ENCODE data around the gene SLC7A14. TPM values are rescaled to one million over a fixed set of nuclear protein-coding genes. Genes with fewer than 3 reads are reported as not detected.

Gene SLC7A14
- total and polyA plus RNA-seq, 2 donors (not counting 1 experiment from before 2014, with no cell fraction given) = not detected

GRCh38 chr3:170593634-170594033 is 7.8 kb upstream of the SLC7A14 start:
- H3K4me3 ChIP-seq (ENCODE audit: control extremely low read depth in 1 of 5, extremely low read depth in 1 of 5, insufficient read depth in 1 of 5, low read depth in 2 of 5, low read length in 4 of 5) = no peak overlapping the region
- no peaks in the 10 kb centered on the region for H3K9me3 ChIP-seq (ENCODE audit: control extremely low read depth in 1 of 3, control insufficient read depth in 2 of 3, insufficient read depth in 1 of 3, low read length in 2 of 3)
- 69% methylated on average over 1 of the region's 1 CpG for WGBS (ENCODE audit: insufficient coverage)
- intact Hi-C loops (cut with micrococcal nuclease) = no loop called here
- TF ChIP-seq EZH2 (IDR thresholded peaks at IDR 0.05; ENCODE audit: borderline replicate concordance, insufficient read depth, low read depth, low read length, poor library complexity, severe bottlenecking) (no peak), CTCF (IDR thresholded peaks at IDR 0.05) (no peak)
- Mint-ChIP-seq H3K27ac (no peak overlapping the region), H3K4me1 (no peaks in the 10 kb centered on the region), H3K9me3 (ENCODE audit: insufficient read depth) (no peaks in the 10 kb centered on the region), H3K4me3 (no peak overlapping the region), H3K27me3 (peaks cover 54% of the 10 kb centered on the region)
- H4K20me1 ChIP-seq (ENCODE audit: control insufficient read depth, insufficient read depth, low read length, poor library complexity, severe bottlenecking) = no peaks in the 10 kb centered on the region
- DNase-seq (no peak), ATAC-seq (ENCODE audit: low read depth) (no peak)
- H3K36me3 ChIP-seq (replicated peaks in 1 of 2; ENCODE audit: control extremely low read depth in 1 of 2, control insufficient read depth in 1 of 2, extremely low read depth in 1 of 2, insufficient read depth in 2 of 2, low read length in 1 of 2) = no peaks in the 10 kb centered on the region
- no peak overlapping the region for H3K4me2 ChIP-seq (replicated peaks; ENCODE audit: low read depth, low read length, poor library complexity, severe bottlenecking)
- ChIA-PET CTCF (no interaction called here), POLR2A (no interaction called here)
- no peak overlapping the region for H3K9ac ChIP-seq (ENCODE audit: low read length)
- H3K4me1 ChIP-seq (ENCODE audit: control insufficient read depth in 2 of 2, insufficient read depth in 2 of 2, low read length in 2 of 2) = no peaks in the 10 kb centered on the region
- no peak overlapping the region for H3K27ac ChIP-seq (ENCODE audit: low read length in 2 of 2)
- no peak overlapping the region for H2AFZ ChIP-seq (ENCODE audit: insufficient read depth, low read depth, low read length, poor library complexity, severe bottlenecking)
- peaks cover 0 to 3% (median 0%) of the 10 kb centered on the region in 4 experiments for H3K27me3 ChIP-seq (replicated peaks in 1 of 4; ENCODE audit: control extremely low read depth in 1 of 4, control insufficient read depth in 3 of 4, insufficient read depth in 4 of 4, low read length in 3 of 4)
- no peaks in the 10 kb centered on the region for H3K79me2 ChIP-seq (ENCODE audit: control insufficient read depth, insufficient read depth, low read length)

- 83% methylated on average over 1 of the region's 2 CpGs for WGBS (ENCODE audit: insufficient coverage)
- H3K27ac ChIP-seq (ENCODE audit: low read length in 2 of 2) = no peak overlapping the region
- Mint-ChIP-seq H3K4me3 (no peak overlapping the region), H3K9me3 (ENCODE audit: insufficient read depth) (no peaks in the 10 kb centered on the region), H3K27ac (no peak overlapping the region), H3K4me1 (no peaks in the 10 kb centered on the region), H3K27me3 (peaks cover 43% of the 10 kb centered on the region)
- intact Hi-C loops (cut with micrococcal nuclease) = no loop called here
- no peak overlapping the region for H2AFZ ChIP-seq (ENCODE audit: insufficient read depth, low read depth, low read length, poor library complexity, severe bottlenecking)
- POLR2A ChIA-PET = no interaction called here
- no peak overlapping the region for H3K4me3 ChIP-seq (ENCODE audit: control extremely low read depth in 1 of 5, extremely low read depth in 1 of 5, insufficient read depth in 1 of 5, low read depth in 2 of 5, low read length in 4 of 5)
- TF ChIP-seq CTCF (IDR thresholded peaks at IDR 0.05) (no peak), EZH2 (IDR thresholded peaks at IDR 0.05; ENCODE audit: borderline replicate concordance, insufficient read depth, low read depth, low read length, poor library complexity, severe bottlenecking) (no peak)
- no peaks in the 10 kb centered on the region for H3K36me3 ChIP-seq (replicated peaks in 1 of 2; ENCODE audit: control extremely low read depth in 1 of 2, control insufficient read depth in 1 of 2, extremely low read depth in 1 of 2, insufficient read depth in 2 of 2, low read length in 1 of 2)
- H4K20me1 ChIP-seq (ENCODE audit: control insufficient read depth, insufficient read depth, low read length, poor library complexity, severe bottlenecking) = no peaks in the 10 kb centered on the region
- H3K4me1 ChIP-seq (ENCODE audit: control insufficient read depth in 2 of 2, insufficient read depth in 2 of 2, low read length in 2 of 2) = no peaks in the 10 kb centered on the region
- H3K9ac ChIP-seq (ENCODE audit: low read length) = no peak overlapping the region
- H3K79me2 ChIP-seq (ENCODE audit: control insufficient read depth, insufficient read depth, low read length) = no peaks in the 10 kb centered on the region
- H3K4me2 ChIP-seq (replicated peaks; ENCODE audit: low read depth, low read length, poor library complexity, severe bottlenecking) = no peak overlapping the region
- CTCF ChIA-PET = no interaction called here
- no peak for ATAC-seq (ENCODE audit: low read depth)
- H3K9me3 ChIP-seq (ENCODE audit: control extremely low read depth in 1 of 3, control insufficient read depth in 2 of 3, insufficient read depth in 1 of 3, low read length in 2 of 3) = peaks cover 0 to 21% (median 0%) of the 10 kb centered on the region in 3 donors
- peaks cover 0 to 32% (median 20%) of the 10 kb centered on the region in 4 experiments for H3K27me3 ChIP-seq (replicated peaks in 1 of 4; ENCODE audit: control extremely low read depth in 1 of 4, control insufficient read depth in 3 of 4, insufficient read depth in 4 of 4, low read length in 3 of 4)
- DNase-seq = no peak
Measured at GRCh38 chr3:170589113-170589512, 3.2 kb upstream of the SLC7A14 start.
